Diencephalon (tissue), 1 donor: ENCODE data around the gene CD163L1. TPM values are rescaled to one million over a fixed set of nuclear protein-coding genes. Genes with fewer than 3 reads are reported as not detected.

ENCODE experiments used
- total RNA-seq: library from RNA; depleted of rRNA; stranded (reverse); fragments of >200 nt; gene quantifications from one replicate; pipeline ENCODE4 v1.2.3, GENCODE V29; 2014

The CD163L1 gene
- total RNA-seq, result 4.4 TPM

DNA sequence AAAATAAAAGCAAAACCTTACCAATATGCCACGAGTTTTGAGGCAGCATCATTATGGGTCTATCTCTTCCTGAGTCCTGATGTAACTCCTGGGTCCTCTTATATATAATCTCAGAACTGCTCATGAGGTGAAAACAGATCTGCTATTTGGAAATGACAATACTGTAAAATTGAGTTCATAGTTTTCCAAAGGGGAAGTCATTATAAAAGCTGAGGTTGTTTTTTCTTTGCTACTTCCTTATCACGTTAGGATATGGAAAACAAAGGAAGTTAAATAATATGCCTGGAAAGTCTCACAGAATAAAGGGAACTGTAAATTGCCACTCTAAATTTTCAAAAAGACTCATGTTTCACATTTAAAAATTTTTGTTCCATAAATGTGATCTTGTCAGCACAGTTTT lies at the start of gene CD163L1:
Gene CD163L1 (minus strand): TSS at position 78 of the 400 bp plus-strand sequence. CDS start 26 bp downstream, at position 52.

Other genes starting within 250 kb of the CD163L1 start
- gene ACSM4, start 140.1 kb downstream of the CD163L1 start, total RNA-seq, result not detected
- gene CD163, start 59.6 kb upstream of the CD163L1 start, total RNA-seq, result 2.5 TPM
- gene APOBEC1, start 221.8 kb upstream of the CD163L1 start, total RNA-seq, result not detected